Putamen (tissue), 1 donor: Measurements from ENCODE around the gene PICALM.

ENCODE experiments used
- DNase-seq: peaks from one replicate; pipeline ENCODE4 v3.0.0-alpha.2; 2016; ENCODE audit warnings: low spot score

PICALM gene

DNA sequence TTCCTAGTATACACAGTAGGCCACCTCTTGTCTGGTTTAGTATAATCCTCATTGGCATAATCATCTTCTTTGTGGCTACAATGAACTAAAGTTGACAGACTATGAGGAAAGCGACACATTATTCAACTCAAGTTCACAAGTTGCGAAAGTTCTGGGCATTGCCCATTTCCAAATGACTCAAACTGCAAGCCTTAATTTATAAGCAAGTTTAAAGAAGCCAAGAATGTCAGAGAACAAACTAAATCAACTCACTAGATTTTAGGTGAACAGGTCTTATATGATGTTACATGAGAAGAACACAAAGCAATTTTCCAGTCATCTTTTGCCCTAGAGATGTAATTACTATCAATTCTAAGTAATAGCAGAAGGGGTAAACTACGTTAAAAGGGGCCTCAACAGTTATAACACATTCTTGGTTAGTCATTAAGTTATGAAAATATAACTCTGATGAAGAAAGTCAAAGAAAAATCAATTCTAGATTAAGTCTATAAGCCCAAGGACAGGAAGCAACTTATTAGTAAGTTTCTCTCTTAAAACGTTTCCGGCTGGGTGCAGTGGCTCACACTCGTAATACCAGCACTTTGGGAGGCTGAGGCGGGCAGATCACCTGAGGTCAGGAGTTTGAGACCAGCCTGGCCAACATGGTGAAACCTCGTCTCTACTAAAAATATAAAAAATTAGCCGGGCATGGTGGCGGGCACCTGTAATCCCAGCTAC lies 21.5 kb downstream of the PICALM start:
- no peak for DNase-seq

DNA sequence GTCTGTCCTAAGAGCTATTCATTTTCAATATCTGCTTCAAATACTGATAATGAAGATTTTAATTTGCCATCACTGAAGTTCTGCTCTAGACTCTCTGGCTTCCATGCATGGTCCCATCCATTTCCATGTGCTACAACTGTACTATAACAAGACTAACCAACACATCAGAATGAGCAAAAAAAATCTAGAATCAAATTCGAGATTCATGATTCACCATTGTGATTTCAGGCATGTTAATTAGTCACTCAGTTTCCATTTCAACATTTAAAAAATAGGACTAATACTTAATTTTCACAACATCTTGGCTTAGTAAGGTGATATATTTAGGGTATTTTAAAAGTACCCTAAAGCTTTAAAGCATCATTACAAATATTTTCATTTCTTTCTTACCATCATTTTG lies 22.8 kb downstream of the PICALM start:
- no peak for DNase-seq

DNA sequence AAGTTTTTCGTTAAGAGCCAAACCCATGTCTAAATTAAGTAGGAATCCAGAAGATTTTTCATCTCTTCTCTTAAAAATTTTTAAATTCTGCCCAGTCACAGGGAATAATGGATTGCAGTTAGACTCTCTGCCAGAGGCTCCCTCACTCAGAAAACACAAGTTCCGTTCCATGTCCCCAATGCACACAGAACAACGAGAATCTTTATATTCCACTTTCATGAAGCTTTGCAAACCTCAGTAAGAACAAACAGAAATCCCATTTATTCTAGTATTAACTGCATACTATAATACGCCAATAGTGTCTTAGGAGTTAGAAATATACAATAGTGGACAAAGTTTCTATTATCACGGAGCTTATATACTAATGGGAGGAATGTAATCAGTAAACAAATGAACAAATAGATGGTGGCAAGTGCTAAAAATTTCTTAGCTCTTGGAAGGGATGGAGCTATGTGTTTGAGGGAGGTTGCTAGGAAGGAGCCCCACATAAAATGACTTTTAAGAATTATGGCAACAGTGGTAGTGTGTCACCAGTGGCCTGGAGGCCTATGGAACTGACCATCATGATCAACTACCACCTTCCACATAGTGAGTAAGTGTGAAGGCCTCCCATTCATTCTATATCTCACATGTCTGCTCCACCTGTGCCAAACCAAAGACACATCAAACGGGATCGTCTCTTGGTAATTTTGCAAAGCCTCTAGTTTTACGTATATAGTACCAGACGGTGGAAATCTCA lies 24.9 kb downstream of the PICALM start:
- peak; percentile 63 for DNase-seq

DNA sequence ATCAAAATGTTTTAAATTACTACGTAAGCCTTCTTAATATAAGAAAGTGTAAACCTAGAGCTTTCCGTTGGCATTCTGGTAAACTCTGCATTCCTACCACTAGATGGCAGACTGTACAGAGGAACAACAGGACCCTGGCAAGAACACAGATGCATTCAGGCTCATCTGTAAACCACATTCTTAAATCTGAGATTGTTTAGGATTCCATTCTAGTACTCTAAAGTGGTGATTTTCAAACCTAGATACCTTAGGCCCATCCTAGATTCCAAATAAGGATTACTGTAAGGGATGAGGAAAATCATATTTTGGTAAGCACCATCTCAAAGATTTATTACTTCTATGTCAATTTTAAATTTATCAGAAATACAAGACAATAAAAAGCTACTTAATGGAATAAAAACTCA lies 26.9 kb downstream of the PICALM start:
- peak; percentile 86 for DNase-seq

DNA sequence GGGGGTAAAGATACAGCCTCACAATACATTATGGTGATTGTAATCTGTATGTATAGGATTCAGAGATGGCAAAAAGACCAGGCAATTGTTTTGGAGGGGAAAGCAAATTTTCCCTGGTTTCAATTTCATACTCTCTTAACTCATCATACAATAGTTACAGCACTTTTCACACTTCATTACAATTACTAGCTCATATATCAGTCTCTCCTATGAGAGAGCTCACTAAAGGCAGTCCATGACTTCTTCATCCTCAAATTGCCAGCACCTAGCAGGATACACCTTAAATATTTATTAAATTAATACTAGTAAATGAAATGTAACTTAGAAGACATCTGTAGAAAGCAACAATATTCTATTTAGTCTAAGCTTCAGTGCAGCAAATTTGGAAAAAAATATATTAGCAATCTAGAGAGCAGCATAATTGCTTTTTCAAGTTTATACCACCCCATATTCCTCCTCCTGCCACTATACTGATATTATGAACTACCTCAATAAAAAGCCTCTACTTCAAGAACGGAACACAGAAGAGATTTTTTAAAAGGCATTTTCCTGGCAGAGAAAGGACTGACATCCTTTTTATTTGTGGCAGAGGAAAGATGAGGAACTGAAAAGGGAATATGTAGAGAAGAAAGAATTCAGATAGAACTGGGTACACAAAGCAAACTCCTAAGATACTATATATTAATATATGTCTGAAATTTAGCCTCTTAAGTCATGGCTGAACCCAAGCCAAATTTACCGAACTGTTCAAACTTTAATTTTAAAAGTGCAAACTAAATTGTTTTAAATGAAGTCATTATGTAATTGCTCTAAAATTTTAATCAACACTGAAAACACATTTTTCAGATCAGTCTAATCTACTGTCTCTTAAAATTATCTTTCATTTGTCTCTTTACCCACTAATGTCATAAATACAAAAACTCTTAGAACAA lies 27.7 kb downstream of the PICALM start:
- no peak for DNase-seq

DNA sequence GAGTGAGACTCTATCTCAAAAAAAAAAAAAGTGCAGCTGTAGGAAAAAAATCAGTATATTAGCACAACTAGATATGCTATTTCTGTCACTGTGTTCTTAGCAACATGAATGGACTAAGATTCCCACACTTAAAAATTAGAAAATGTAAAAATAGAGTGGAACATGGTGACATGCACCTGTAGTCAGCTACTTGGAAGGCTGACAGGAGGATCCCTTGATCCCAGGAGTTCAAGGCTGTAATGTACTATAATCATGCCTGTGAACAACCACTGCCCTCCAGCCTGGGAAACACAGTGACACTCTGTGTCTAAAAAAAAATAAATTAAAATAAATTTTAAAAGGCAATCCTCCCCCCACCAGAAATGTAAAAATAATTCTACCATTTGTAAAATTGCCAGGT lies 29.8 kb downstream of the PICALM start:
- DNase-seq, result no peak

DNA sequence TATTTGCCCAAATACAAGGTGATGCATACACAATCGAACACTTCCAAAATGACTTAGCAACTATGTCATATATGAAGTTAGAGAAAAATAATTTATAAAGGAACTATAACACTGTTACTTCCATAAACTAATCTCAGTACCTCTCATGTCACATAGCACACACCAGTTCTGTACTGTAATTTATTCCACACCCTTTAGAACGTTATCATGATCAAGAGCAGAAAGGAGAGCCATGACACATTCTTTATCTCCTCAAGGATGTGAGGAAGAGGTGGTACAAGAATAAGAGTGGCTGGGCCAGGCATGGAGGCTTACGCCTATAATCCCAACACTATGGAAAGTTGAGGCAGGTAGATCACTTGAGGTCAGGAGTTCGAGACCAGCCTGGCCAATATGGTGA lies 31.1 kb downstream of the PICALM start:
- no peak for DNase-seq

DNA sequence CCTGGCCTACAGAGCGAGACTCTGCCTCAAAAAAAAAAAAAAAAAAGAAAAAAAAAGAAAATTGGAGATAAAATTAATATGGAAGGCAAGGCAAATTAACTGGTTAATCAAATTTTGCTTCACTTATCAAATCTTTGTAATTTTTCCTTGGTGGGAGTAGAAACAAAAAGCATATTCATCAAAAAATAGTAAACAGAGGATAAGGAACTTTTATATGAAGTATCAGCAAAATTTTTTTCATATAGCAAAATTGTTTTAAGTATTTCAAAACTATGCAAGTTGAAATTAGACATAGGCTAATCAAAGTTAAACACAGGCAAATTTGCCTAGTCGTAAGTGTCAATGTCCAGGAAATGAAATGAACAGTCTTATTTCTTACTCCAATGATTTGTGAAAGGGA lies 33.0 kb downstream of the PICALM start:
- no peak for DNase-seq

DNA sequence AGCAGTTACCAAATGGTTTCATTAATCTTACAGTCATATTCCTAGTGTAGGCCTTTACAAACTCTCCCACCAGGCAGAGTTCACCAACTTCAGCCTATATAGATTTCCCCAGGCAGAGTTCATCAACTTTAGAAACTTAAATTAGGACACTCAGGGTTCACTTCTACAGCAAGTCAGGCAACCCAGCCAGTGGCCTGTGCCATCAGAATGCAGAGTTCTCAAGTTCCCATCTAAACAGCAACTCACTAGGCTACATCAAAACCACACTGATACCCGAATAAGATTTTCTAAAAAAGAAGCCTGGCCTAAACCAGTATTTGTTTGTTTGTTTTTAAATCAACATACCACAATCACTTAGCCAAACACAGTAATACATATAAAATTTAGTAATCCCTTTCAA lies 33.7 kb downstream of the PICALM start:
- DNase-seq, result no peak

DNA sequence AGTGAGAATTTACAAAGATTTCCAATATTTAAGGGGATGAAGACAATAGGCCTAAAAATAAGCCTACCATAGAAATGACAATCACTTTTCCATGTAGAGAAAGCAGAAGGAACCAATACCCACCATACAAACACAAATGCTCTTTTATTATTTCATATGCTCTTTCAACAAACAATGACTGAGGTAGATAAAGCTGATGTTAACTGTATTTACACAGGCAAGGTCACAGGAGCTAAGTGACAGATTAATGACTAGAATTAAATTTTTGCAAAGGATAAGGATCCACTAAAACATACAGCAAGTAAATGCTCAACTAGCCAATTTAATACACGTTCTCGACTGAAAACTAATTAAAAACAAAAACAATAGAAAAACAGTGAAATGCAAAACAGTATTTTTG lies 34.2 kb downstream of the PICALM start:
- no peak for DNase-seq

DNA sequence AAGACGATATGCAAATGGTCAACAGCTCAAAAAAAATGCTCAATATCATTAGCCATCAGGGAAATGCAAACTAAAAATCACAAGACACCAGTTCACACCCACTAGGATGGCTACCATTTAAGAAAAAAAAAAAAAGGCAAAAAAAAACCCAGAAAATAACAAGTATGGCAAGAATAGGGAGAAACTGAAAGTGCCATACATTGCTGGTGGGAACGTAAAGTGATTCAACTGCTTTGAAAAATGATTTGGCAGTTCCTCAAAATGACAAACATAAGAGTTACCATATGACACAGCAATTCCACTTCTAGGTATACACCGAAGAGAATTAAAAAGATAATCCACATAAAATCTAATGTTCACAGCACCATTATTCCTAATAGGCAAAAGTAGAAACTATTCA lies 47.5 kb downstream of the PICALM start:
- no peak for DNase-seq

DNA sequence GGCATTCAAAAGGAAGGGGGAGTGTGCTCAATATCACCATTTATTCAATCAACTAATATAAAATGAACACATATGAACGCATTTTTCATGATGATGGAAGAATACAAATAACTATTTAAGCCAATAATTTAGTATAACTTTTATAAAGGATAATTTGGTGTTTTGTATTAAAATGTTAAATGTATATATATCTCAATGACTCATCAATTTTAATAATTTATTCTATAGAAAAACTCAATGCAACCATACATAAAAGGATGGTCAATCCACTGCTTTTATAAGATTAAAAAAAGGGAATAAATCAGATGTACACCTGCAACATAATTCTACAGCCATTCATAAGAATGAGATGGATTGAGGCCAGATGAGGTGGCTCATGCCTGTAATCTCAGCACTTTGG lies 50.6 kb downstream of the PICALM start:
- no peak for DNase-seq

DNA sequence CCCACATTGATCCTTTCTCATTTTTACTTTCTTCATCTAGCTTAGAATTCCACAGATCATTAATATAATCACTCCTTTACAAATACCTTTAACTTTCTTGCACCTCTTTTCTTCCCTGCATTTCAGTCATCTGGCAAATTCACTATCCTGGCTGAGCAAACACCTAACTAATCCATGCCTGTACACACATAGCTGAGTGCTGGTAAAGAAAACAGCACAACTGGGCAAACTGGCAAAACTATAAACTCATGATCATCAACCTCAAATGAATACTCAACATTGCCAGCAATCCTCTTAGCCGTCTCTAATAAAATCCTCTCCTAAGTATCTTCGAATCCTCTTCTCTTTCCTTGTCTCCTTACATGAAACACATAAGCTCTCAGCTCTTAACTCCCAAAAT lies 52.4 kb downstream of the PICALM start:
- DNase-seq, result no peak

DNA sequence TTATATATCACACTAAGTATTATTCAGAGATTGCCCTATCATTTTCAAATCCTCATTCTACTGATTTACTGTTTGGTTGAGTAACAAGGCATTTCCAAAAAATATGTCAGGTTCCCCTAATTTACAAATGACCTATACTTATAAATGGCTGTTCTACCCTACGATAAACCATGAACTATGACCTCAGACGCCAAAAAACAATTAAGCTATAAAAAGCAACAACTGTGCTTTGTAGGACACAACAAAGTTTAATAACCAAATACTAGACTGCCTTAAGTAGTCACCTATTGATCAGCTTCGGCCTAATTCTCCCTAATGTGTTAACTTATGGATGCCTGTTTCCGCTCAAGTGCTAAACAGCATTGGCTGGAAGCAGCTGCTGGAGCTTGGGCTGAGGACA lies 53.2 kb downstream of the PICALM start:
- no peak for DNase-seq

DNA sequence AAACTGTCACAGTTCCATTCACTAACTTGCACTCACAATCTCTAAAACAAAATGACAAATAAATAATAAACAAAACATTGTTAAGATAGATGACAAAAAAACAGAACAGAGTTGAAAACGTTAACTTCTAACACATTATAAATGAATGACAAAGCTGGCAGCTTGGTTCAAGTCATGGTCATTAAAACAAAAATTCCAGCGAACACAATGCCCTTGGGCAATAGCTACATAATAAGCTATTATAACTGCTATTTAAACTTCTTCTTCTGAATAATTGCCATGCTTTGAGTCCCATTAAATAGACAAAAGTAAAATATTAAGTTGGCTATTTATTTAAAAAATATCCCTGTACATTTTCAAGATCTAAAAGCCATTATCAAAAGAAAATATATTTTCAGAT lies 54.7 kb downstream of the PICALM start:
- no peak for DNase-seq

DNA sequence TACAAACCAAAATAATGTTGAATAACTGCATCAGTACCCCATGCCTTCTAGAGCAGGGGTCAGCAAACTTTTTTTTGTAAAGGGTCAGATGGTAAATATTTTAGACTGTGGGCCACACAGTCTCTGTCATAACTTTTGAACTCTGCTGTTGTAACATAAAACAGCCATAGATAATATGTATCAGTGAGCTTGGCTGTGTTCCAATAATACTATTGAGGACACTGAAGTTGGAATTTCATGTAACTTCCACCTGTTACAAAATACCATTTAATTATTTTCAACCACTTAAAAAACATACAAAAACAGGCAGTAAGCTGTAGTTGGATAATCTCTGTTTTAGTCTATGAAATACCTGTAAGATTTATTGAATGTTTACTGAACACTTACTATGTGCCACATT lies 55.2 kb downstream of the PICALM start:
- no peak for DNase-seq

DNA sequence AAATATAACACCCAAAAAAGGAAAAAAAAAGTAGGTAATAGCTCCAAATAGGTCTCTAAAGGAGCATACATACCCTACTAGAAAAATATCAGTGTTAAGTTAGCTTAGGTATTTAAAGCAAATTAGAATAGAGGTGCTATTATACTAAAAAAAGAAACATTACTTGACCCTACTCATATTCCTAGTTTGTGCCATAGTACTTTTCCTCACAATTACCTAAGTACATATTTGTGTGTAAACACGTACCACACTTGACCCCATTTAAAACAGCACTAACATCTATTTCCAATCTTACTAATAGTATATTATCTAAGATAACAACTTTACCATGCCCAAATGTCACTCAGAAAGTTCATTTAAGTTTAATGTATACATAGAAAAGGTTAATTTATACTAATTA lies 57.7 kb downstream of the PICALM start:
- DNase-seq, result no peak

DNA sequence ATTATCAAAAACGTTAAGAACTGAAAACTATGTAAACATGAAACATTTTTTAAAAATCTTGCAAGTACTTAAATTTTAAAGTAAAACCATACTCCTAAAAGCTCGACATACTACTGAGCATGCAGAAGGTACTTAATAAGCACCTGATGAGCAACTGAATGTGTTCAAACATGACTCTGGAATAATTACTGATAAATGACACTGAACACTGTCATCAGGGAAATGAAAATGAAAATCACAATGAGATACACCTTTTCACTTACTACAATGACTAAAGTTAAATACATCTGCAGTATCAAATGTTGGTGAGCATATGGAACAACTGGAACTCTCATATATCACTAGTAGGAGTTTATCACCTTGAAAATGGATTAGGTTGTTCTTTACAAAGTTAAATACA lies 65.2 kb downstream of the PICALM start:
- no peak for DNase-seq

DNA sequence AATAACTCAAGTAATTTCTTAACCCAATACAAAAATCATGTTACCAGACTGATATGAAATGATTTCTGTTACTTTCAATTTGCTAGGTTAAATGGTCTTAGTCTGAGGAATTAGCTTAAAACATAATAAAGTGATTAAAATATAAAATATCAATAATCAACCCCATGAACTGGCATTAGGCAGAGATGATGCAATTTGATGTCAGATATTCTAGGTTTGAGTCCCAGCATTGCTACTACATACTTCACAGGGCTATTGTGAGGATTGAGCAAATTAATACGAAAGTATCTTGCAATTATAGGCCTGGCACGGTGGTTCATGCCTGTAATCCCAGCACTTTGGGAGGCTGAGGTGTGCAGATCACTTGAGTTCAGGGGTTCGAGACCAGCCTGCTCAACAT lies 66.5 kb downstream of the PICALM start:
- DNase-seq, result no peak

DNA sequence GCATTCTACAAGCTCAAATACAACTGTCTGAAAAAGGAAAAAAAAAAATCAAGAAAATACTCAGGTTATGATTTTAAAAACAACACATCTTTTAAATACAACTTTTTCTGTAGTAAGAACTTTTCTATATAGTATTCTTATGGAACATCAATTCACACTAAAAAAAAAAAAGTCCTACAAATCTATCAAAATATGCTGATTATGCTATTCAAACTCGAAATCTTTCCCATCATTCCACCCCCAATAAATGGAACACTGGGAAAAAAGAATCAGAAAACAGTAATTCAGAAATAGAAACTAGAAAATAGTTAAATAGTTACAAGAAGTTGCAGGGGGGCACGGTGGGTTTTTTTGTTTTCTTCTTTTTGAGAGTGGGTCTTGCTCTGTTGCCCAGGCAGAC lies 77.4 kb downstream of the PICALM start:
- no peak for DNase-seq

DNA sequence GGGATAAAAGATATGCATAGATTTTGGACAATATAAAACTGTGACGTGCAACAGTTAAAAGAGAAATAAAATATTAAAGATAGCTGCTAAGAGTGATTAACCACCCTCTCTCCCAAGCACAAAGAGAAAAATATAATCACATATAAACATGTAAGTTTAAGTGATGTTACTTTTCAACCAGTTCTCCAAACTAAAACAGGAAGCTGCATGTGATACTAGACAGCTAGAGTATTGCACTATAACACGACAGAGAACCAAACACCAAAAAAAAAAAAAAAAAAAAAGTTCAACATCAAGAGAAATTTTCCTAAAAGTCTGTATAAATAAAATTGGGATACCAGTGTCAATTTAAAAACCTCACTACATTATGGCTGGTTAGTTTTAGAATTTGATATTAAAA lies 79.1 kb downstream of the PICALM start:
- no peak for DNase-seq

DNA sequence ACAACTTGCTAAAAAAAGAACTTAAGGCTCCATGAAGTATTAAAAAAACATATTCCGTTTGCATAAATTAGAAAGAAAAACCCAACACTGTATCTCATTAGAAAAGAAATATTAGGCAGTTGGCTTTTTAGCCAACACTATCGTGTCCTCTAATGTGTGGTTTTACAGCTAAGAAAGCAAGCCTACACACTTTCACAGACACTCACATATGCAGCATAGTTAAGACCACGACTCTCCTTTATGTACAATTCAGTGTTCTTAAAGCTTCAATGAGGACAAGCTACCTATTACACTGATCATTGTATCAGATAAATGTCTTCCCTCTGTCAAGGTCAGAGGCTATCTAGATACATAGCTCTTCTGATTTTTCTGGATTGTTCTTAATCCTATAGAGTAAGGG lies 80.1 kb downstream of the PICALM start:
- DNase-seq, result no peak

DNA sequence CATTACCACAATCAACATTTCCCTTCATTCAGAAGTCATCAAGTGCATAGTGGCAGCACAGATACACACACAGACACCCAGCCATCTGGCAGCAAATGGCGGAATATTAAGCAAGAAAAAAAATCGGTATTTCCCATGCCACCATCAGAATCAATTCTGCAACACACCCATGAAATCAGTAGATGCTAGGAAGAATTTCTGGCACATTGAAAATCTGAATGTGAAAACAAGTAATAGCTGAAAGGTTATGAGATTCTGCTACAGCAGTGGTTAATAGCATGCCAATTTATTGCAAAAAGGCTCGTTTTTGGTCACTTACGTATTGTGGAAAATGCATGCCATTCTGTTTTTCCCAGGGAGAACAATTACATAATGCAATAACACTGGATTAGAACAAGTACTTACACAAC lies 91.1 kb downstream of the PICALM start:
- DNase-seq, result peak; percentile 14
